ENCODE data around the gene MTERF4.

MTERF4 gene

GRCh38 chr2:241074065-241074818, 27.8 kb downstream of the MTERF4 start:
- DNase-seq: no peak
- H3K27me3 Mint-ChIP-seq: no peaks in the 10 kb centered on the region
- no peaks in the 10 kb centered on the region for H3K9me3 Mint-ChIP-seq
- no peak for ATAC-seq
- H3K4me3 Mint-ChIP-seq: no peak overlapping the region
- H3K4me1 Mint-ChIP-seq: peaks cover 4% of the 10 kb centered on the region
- H3K27ac Mint-ChIP-seq: peak overlapping the region in 1 of 2 donors; percentile 71

GRCh38 chr2:241073166-241074064, 28.7 kb downstream of the MTERF4 start:
- H3K27me3 Mint-ChIP-seq: no peaks in the 10 kb centered on the region
- DNase-seq (no peak), ATAC-seq (peak; percentile 24)
- H3K4me3 Mint-ChIP-seq: no peak overlapping the region
- H3K27ac Mint-ChIP-seq: peak overlapping the region in 1 of 2 donors; percentile 71
- H3K9me3 Mint-ChIP-seq: no peaks in the 10 kb centered on the region
- H3K4me1 Mint-ChIP-seq: peaks cover 4% of the 10 kb centered on the region

- Mint-ChIP-seq H3K4me3 (no peak overlapping the region), H3K4me1 (peaks cover 4% of the 10 kb centered on the region), H3K27ac (no peak overlapping the region), H3K9me3 (no peaks in the 10 kb centered on the region), H3K27me3 (no peaks in the 10 kb centered on the region)
- ATAC-seq: no peak
- DNase-seq: peak in 1 of 2 donors; percentile 6
Observed at GRCh38 chr2:241072553-241073165, 29.4 kb downstream of the MTERF4 start.

GRCh38 chr2:241072151-241072550, 29.9 kb downstream of the MTERF4 start:
- Mint-ChIP-seq H3K4me3 (no peak overlapping the region), H3K9me3 (no peaks in the 10 kb centered on the region), H3K27ac (no peak overlapping the region), H3K27me3 (no peaks in the 10 kb centered on the region), H3K4me1 (no peaks in the 10 kb centered on the region)
- DNase-seq (no peak), ATAC-seq (no peak)

- Mint-ChIP-seq H3K9me3 (no peaks in the 10 kb centered on the region), H3K4me1 (no peaks in the 10 kb centered on the region), H3K27ac (peak overlapping the region in 1 of 2 donors; percentile 52), H3K27me3 (no peaks in the 10 kb centered on the region), H3K4me3 (no peak overlapping the region)
- DNase-seq (no peak), ATAC-seq (peak; percentile 11)
Observed at GRCh38 chr2:241071677-241072111, 30.4 kb downstream of the MTERF4 start.

GRCh38 chr2:241070811-241071676, 31.0 kb downstream of the MTERF4 start:
- Mint-ChIP-seq H3K9me3 (no peaks in the 10 kb centered on the region), H3K4me1 (no peaks in the 10 kb centered on the region), H3K27me3 (no peaks in the 10 kb centered on the region), H3K27ac (peak overlapping the region in 1 of 2 donors; percentile 80), H3K4me3 (no peak overlapping the region)
- no peak for DNase-seq
- ATAC-seq: peak; percentile 5

GRCh38 chr2:241070361-241070760, 31.7 kb downstream of the MTERF4 start:
- no peak for DNase-seq

GRCh38 chr2:241069821-241070281, 32.2 kb downstream of the MTERF4 start:
- Mint-ChIP-seq H3K27ac (peak overlapping the region in 1 of 2 donors; percentile 67), H3K9me3 (no peaks in the 10 kb centered on the region), H3K4me1 (no peaks in the 10 kb centered on the region), H3K4me3 (no peak overlapping the region), H3K27me3 (no peaks in the 10 kb centered on the region)
- ATAC-seq (no peak), DNase-seq (no peak)

More at GRCh38 chr2:241070361-241070760, 31.7 kb downstream of the MTERF4 start:
- Mint-ChIP-seq H3K4me3 (no peak overlapping the region), H3K27ac (peak overlapping the region in 1 of 2 donors; percentile 51), H3K4me1 (no peaks in the 10 kb centered on the region), H3K27me3 (no peaks in the 10 kb centered on the region), H3K9me3 (no peaks in the 10 kb centered on the region)
- no peak for ATAC-seq

GRCh38 chr2:241068942-241069810, 32.9 kb downstream of the MTERF4 start:
- Mint-ChIP-seq H3K27ac (peak overlapping the region; percentile 31 to 67), H3K9me3 (no peaks in the 10 kb centered on the region), H3K4me3 (no peak overlapping the region), H3K27me3 (no peaks in the 10 kb centered on the region), H3K4me1 (peaks cover 5% of the 10 kb centered on the region)
- DNase-seq (peak in 1 of 2 donors; percentile 8), ATAC-seq (no peak)

- Mint-ChIP-seq H3K27me3 (no peaks in the 10 kb centered on the region), H3K27ac (peak overlapping the region in 1 of 2 donors; percentile 37), H3K4me1 (peaks cover 13% of the 10 kb centered on the region), H3K4me3 (no peak overlapping the region), H3K9me3 (no peaks in the 10 kb centered on the region)
- DNase-seq: no peak
- ATAC-seq: no peak
Observed at GRCh38 chr2:241068136-241068941, 33.7 kb downstream of the MTERF4 start.

GRCh38 chr2:241067501-241068135, 34.5 kb downstream of the MTERF4 start:
- DNase-seq (peak in 1 of 2 donors; percentile 7), ATAC-seq (no peak)
- peaks cover 15% of the 10 kb centered on the region for H3K4me1 Mint-ChIP-seq
- H3K4me3 Mint-ChIP-seq: no peak overlapping the region
- H3K27me3 Mint-ChIP-seq: no peaks in the 10 kb centered on the region
- H3K27ac Mint-ChIP-seq: peak overlapping the region in 1 of 2 donors; percentile 54
- no peaks in the 10 kb centered on the region for H3K9me3 Mint-ChIP-seq

- H3K4me3 Mint-ChIP-seq: no peak overlapping the region
- no peaks in the 10 kb centered on the region for H3K27me3 Mint-ChIP-seq
- H3K27ac Mint-ChIP-seq: peak overlapping the region in 1 of 2 donors; percentile 7
- no peak for ATAC-seq
- DNase-seq: no peak
- H3K9me3 Mint-ChIP-seq: no peaks in the 10 kb centered on the region
- peaks cover 15% of the 10 kb centered on the region for H3K4me1 Mint-ChIP-seq
Observed at GRCh38 chr2:241066893-241067341, 35.2 kb downstream of the MTERF4 start.
